Mucosa of stomach (tissue), 1 donor: ENCODE data around the gene TOR4A.
"Not testable (repeated sequence)": the region's sequence is repeated elsewhere in the genome, so short reads cannot be mapped to it uniquely, and the experiment has no call there.

Experiments
- H3K27me3 ChIP-seq: one replicate; pipeline ENCODE4 v1.7.0; 2013; ENCODE audit warnings: mild to moderate bottlenecking, low read length; ENCODE audit not compliant: control insufficient read depth, insufficient read depth
- H3K36me3 ChIP-seq: one replicate; pipeline ENCODE4 v1.7.0; 2013; ENCODE audit warnings: low read length; ENCODE audit not compliant: control insufficient read depth, insufficient read depth
- H3K4me1 ChIP-seq: one replicate; pipeline ENCODE4 v1.7.0; 2013; ENCODE audit warnings: mild to moderate bottlenecking, low read length; ENCODE audit not compliant: control insufficient read depth, insufficient read depth
- H3K4me3 ChIP-seq: one replicate; pipeline ENCODE4 v1.7.0; 2013; ENCODE audit warnings: low read length
- H3K9ac ChIP-seq: one replicate; pipeline ENCODE4 v1.7.0; 2013; ENCODE audit warnings: mild to moderate bottlenecking, low read length, moderate library complexity
- H3K9me3 ChIP-seq: one replicate; pipeline ENCODE4 v1.7.0; 2013; ENCODE audit warnings: mild to moderate bottlenecking, low read length, moderate library complexity; ENCODE audit not compliant: control insufficient read depth
- donor health status: Pancreatic carcinoma.

TOR4A gene

GRCh38 chr9:137241490-137242268, 35.8 kb upstream of the TOR4A start:
- Histone ChIP-seq H3K9me3 (no peaks in the 10 kb centered on the region), H3K27me3 (peaks cover 6% of the 10 kb centered on the region), H3K4me1 (peaks cover 56% of the 10 kb centered on the region), H3K36me3 (peaks cover 18% of the 10 kb centered on the region), H3K4me3 (peak overlapping the region; percentile 82), H3K9ac (peak overlapping the region; percentile 77)

DNA sequence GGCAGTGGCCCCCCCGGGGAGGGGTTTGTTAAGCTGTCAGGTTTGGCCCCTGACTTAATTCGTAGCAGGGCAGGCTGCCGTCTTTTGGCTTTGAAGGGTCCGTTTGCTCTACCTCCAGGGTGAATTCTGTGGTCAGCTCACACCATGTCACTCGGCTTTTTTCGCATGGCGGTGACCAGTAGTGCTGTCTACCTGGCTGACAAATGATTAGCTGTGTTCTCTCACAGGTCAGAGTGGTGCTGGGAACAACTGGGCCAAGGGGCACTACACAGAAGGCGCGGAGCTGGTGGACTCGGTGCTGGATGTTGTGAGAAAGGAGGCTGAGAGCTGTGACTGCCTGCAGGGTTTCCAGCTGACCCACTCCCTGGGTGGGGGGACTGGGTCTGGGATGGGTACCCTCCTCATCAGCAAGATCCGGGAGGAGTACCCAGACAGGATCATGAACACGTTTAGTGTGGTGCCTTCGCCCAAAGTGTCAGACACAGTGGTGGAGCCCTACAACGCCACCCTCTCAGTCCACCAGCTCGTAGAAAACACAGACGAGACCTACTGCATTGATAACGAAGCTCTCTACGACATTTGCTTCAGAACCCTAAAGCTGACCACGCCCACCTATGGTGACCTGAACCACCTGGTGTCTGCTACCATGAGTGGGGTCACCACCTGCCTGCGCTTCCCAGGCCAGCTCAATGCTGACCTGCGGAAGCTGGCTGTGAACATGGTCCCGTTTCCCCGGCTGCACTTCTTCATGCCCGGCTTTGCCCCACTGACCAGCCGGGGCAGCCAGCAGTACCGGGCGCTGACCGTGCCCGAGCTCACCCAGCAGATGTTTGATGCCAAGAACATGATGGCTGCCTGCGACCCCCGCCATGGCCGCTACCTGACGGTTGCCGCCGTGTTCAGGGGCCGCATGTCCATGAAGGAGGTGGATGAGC, 35.0 kb upstream of the TOR4A start:
- H3K9ac ChIP-seq: peak overlapping the region; percentile 77
- no peaks in the 10 kb centered on the region for H3K9me3 ChIP-seq
- peaks cover 18% of the 10 kb centered on the region for H3K36me3 ChIP-seq
- H3K4me1 ChIP-seq: peaks cover 48% of the 10 kb centered on the region
- H3K27me3 ChIP-seq: peaks cover 6% of the 10 kb centered on the region
- peak overlapping the region; percentile 82 for H3K4me3 ChIP-seq

- peaks cover 40% of the 10 kb centered on the region for H3K4me1 ChIP-seq
- H3K4me3 ChIP-seq: peak overlapping the region; percentile 4
- not testable (repeated sequence) for H3K27me3 ChIP-seq, H3K9me3 ChIP-seq, H3K9ac ChIP-seq
- peaks cover 18% of the 10 kb centered on the region for H3K36me3 ChIP-seq
Observed at GRCh38 chr9:137243266-137243625, 34.3 kb upstream of the TOR4A start.

GRCh38 chr9:137243626-137244485, 33.7 kb upstream of the TOR4A start:
- peaks cover 34% of the 10 kb centered on the region for H3K4me1 ChIP-seq
- peak overlapping the region; percentile 4 for H3K4me3 ChIP-seq
- peaks cover 18% of the 10 kb centered on the region for H3K36me3 ChIP-seq
- H3K27me3 ChIP-seq: peaks cover 6% of the 10 kb centered on the region
- no peak overlapping the region for H3K9ac ChIP-seq
- H3K9me3 ChIP-seq: no peaks in the 10 kb centered on the region

DNA sequence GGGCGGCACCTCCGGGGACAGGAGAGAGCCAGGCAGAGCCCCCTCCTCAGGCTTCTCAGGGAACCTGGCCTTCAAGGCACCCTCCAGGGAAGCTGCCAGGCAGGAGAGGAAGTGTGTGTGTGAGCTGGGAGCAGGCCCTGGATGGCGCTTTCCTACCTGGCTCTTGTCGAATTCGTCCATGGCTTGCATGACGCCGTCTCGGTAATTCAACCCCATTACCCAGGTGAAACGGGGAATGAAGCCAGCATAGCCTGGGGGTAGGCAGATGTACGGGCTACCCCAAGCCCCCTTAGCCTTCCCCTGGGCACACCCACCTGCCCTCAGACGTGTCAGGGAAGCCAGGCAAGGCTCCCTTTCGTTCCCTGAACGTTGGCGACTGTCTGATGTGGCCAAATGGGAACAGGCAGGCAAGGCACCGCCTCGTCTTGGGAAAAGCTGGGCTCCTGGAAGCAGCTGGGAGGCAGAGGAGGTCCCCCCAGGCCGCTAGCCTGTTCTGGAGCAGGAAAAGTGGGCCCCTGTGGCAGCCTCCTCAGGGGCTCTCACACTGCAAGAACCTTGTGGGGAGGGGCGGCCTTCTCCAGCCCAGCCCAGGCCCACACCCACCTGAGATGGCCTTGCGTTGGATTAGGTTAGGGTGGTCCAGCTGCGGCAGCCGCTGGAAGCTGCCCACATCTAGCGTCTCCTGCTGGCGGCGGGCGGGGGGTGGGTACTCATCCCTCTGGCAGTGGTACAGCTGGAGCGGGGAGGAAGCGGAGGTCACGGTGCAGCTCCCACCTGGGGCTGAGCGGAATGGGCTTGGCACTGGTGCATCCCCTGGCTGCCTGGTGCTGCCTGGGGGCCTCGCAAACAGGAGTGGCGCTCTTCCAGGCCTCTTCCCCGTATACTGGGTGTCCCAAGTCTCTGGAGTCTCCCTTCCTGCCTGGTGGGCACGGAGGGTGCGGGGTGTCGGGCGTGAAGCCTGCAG, 32.8 kb upstream of the TOR4A start:
- H3K4me3 ChIP-seq: no peak overlapping the region
- peaks cover 18% of the 10 kb centered on the region for H3K36me3 ChIP-seq
- H3K9ac ChIP-seq: no peak overlapping the region
- H3K9me3 ChIP-seq: no peaks in the 10 kb centered on the region
- peaks cover 33% of the 10 kb centered on the region for H3K4me1 ChIP-seq
- peaks cover 6% of the 10 kb centered on the region for H3K27me3 ChIP-seq

DNA sequence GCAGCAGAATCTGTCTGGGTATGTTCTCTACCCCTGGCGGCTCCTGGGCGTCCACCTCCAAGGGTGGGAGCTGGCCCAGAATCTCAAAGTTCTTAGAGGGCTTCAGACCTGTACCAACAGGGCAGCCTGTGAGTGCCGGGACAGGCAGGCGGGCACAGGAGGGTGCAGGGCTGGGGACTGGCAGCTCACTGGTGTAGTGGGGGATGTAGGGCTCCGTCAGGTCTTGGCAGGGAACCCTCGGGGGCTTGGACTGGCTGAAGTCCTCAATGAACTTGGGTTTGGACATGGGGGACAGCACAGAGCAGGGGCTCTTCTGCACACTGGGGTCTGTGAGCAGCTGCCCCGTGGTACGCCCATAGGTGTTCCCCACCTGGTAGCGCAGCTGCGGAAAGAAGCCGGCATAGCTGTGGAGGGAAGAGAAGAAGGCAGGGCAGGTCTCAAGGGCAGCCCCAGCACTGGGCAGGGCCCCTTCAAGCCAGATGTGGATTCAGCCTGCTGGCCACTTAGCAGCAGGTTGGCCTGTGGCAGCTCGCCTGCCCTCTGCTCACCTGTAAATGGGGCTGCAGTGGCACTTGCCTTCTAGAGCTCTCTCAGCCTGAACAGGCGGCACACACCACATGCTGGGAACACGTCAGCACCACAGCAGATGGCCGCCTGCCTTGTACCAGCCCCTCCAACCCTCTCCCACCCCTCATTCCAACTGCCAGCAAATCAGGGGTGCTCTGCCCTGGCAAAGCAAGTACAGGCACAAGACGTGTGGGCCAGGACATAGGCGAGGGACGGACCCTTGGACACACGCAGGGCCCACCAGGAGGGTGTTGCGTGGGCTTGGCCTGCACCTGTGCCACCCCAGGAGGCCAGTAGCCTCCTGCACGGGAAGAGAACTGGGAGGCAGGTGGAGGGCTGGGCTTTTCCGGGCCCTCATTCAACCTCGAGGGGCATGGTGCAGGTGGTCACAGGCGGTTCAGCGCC, 31.8 kb upstream of the TOR4A start:
- H3K4me1 ChIP-seq: peaks cover 33% of the 10 kb centered on the region
- peaks cover 18% of the 10 kb centered on the region for H3K36me3 ChIP-seq
- no peak overlapping the region for H3K4me3 ChIP-seq
- H3K9me3 ChIP-seq: no peaks in the 10 kb centered on the region
- peaks cover 6% of the 10 kb centered on the region for H3K27me3 ChIP-seq
- no peak overlapping the region for H3K9ac ChIP-seq

DNA sequence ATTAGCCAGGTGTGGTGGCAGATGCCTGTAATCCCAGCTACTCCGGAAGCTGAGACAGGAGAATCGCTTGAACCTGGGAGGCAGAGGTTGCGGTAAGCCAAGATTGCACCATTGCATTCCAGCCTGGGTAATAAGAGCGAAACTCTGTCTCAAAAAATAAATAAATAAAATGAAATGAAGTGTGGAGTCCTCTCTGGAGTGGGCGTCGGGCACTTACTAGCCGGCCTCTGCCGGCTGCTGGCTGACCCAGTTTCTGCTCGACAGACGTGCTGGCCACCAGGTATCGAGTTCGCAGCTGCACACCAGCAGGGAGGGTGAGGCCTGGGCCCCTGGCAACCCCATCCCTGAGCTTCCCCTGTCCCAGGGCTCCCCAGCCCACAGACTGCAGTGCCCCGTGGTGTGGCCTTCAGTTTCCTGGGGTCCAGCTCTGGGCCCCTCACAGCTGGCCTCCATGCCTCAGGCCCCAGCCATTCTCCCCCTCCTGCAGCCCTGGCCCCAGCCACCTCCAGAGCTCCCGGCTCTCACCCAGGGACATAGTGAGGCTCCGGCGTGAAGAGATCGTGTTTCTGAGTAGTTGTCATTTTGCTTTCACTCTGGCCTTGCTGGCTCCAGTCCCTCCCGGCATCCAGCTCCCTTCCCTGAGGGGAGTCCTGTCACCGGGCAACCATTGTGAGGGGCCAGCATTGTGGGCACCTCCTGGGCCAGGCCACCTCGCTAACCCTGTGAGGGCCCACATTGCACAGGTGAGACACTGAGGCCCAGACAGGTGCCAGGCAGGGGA, 30.2 kb upstream of the TOR4A start:
- H3K9ac ChIP-seq: no peak overlapping the region

GRCh38 chr9:137247916-137248175, 29.7 kb upstream of the TOR4A start:
- peaks cover 11% of the 10 kb centered on the region for H3K36me3 ChIP-seq

More for the DNA sequence above, 30.2 kb upstream of the TOR4A start:
- Histone ChIP-seq H3K9me3 (no peaks in the 10 kb centered on the region), H3K4me3 (no peak overlapping the region), H3K36me3 (peaks cover 14% of the 10 kb centered on the region), H3K27me3 (peaks cover 6% of the 10 kb centered on the region), H3K4me1 (peaks cover 26% of the 10 kb centered on the region)

DNA sequence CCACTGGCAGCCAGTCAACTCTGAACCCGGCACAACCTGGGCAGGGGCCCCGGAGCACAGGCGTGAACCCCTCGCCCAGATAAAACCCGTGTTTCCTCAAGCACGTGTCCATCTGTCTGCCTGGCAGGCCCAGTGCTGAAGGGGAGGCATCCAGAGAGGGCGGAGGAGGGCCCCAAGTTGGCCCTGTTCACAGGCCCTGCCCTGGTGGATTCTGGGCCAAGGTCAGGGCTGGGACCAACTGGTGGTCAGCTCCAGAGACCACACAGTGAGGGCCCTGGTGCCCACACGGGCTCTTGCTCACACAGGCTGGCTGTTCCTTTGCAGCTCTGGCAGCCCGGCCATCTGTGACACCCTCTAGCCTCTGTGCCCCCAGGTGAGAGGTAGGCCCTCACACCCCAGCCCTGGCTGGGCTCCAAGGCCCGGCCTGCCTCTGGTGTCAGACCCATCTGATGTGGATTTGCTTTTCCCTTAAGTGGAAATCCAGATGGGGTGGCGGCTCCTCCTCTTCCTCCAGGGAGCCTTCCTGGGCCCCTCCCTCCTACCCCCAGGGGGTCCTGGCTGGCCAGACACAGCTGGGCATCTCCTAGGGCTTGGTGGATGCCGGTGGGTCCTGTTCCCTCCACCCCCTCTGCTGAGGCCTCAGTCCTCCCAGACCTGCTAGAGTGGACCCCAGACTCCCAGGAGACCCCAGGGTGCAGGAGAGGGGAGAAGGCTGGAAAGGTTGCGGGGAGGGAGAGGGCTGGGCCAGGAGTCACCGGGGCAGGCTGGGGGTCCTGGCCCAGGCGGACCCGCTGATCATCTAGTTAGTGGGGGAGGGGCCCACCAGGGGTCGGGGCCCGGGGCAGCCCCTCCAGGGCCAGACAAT, 27.0 kb upstream of the TOR4A start:
- no peaks in the 10 kb centered on the region for H3K36me3 ChIP-seq
- H3K4me3 ChIP-seq: no peak overlapping the region
- no peaks in the 10 kb centered on the region for H3K9me3 ChIP-seq
- H3K4me1 ChIP-seq: peaks cover 19% of the 10 kb centered on the region
- H3K27me3 ChIP-seq: peaks cover under 1% of the 10 kb centered on the region
- H3K9ac ChIP-seq: no peak overlapping the region

More at GRCh38 chr9:137247916-137248175, 29.7 kb upstream of the TOR4A start:
- Histone ChIP-seq H3K9ac (no peak overlapping the region), H3K27me3 (peaks cover 6% of the 10 kb centered on the region), H3K4me3 (no peak overlapping the region), H3K9me3 (no peaks in the 10 kb centered on the region), H3K4me1 (peaks cover 25% of the 10 kb centered on the region)
